WTC11 (cell line): ENCODE data around the gene SYNCRIP. TPM values are rescaled to one million over a fixed set of nuclear protein-coding genes. Genes with fewer than 3 reads are reported as not detected.

Experiments used
- ATAC-seq: fragments of 200-7000 bp; cut with Tn5 transposase; 2 replicates; pipeline ENCODE4 v1.10.0; 2021; ENCODE audit warnings: mild to moderate bottlenecking, moderate library complexity
- CTCF ChIA-PET: fragments of 300-600 bp; sonication (Branson Sonifier 250); formaldehyde crosslinking; loops from one replicate; lab custom pipeline; 2021; ENCODE audit warnings: antibody characterized with exemption; lab: Charles Lee
- POLR2A ChIA-PET: fragments of 350-600 bp; sonication (Branson Sonifier 250); formaldehyde crosslinking; loops from one replicate; lab custom pipeline; 2021; ENCODE audit warnings: antibody characterized with exemption; lab: Charles Lee
- DNase-seq: peaks from one replicate; pipeline ENCODE4 v3.0.0; 2021; ENCODE audit warnings: low spot score
- H3K27ac Mint-ChIP-seq: 2 replicates; pipeline ENCODE4 v1.8.0; 2021; ENCODE audit warnings: mixed read lengths
- H3K27me3 Mint-ChIP-seq: 2 replicates; pipeline ENCODE4 v1.8.0; 2021; ENCODE audit warnings: low read depth, mild to moderate bottlenecking, moderate library complexity, mixed read lengths
- H3K36me3 Mint-ChIP-seq: 2 replicates; pipeline ENCODE4 v1.8.0; 2021; ENCODE audit warnings: mixed read lengths
- H3K4me1 Mint-ChIP-seq: 2 replicates; pipeline ENCODE4 v1.8.0; 2022; ENCODE audit warnings: mixed read lengths
- H3K4me3 Mint-ChIP-seq: 2 replicates; pipeline ENCODE4 v1.8.0; 2021; ENCODE audit warnings: mild to moderate bottlenecking, moderate library complexity, mixed read lengths
- H3K9me3 Mint-ChIP-seq: 2 replicates; pipeline ENCODE4 v1.8.0; 2021; ENCODE audit warnings: mixed read lengths
- ELF4 ChIP-seq: sonication (generic); formaldehyde crosslinking; IDR thresholded peaks from 2 replicates; pipeline ENCODE4 v1.8.1; 2022; ENCODE audit warnings: low read depth, mild to moderate bottlenecking, moderate library complexity, missing genetic modification reagents
- EMX1 ChIP-seq: fragments of 250-450 bp; sonication (Bioruptor Pico); IDR thresholded peaks from 2 replicates; pipeline ENCODE4 v1.8.0; 2021; ENCODE audit warnings: mild to moderate bottlenecking
- ETV6 ChIP-seq: sonication (generic); formaldehyde crosslinking; IDR thresholded peaks from 2 replicates; pipeline ENCODE4 v1.8.1; 2022; ENCODE audit warnings: mild to moderate bottlenecking, missing genetic modification reagents
- IRF1 ChIP-seq: sonication (generic); formaldehyde crosslinking; IDR thresholded peaks from 2 replicates; pipeline ENCODE4 v1.8.0; 2023; ENCODE audit warnings: missing genetic modification reagents
- JUN ChIP-seq: sonication (generic); formaldehyde crosslinking; IDR thresholded peaks from 2 replicates; pipeline ENCODE4 v1.8.0; 2023; ENCODE audit warnings: mild to moderate bottlenecking, missing genetic modification reagents
- PREB ChIP-seq: sonication (generic); formaldehyde crosslinking; IDR thresholded peaks from 2 replicates; pipeline ENCODE4 v1.8.1; 2022; ENCODE audit warnings: mild to moderate bottlenecking, missing genetic modification reagents, moderate library complexity, borderline replicate concordance
- SMAD3 ChIP-seq: sonication (generic); formaldehyde crosslinking; IDR thresholded peaks from 2 replicates; pipeline ENCODE4 v1.8.0; 2022; ENCODE audit warnings: missing genetic modification reagents, mild to moderate bottlenecking, borderline replicate concordance
- TCF7 ChIP-seq: sonication (generic); formaldehyde crosslinking; IDR thresholded peaks from 2 replicates; pipeline ENCODE4 v1.8.0; 2022; ENCODE audit warnings: mild to moderate bottlenecking, low read depth, missing genetic modification reagents, moderate library complexity
- USF2 ChIP-seq: sonication (generic); formaldehyde crosslinking; IDR thresholded peaks from 2 replicates; pipeline ENCODE4 v1.8.1; 2023; ENCODE audit warnings: mild to moderate bottlenecking, missing genetic modification reagents, moderate library complexity
- ZBTB43 ChIP-seq: sonication (generic); formaldehyde crosslinking; IDR thresholded peaks from 2 replicates; pipeline ENCODE4 v1.8.1; 2023; ENCODE audit warnings: mild to moderate bottlenecking, missing genetic modification reagents
- ZNF263 ChIP-seq: sonication (generic); formaldehyde crosslinking; IDR thresholded peaks from 2 replicates; pipeline ENCODE4 v1.8.1; 2022; ENCODE audit warnings: low read depth, mild to moderate bottlenecking, moderate library complexity, missing genetic modification reagents
- ZNF317 ChIP-seq: sonication (generic); formaldehyde crosslinking; IDR thresholded peaks from 2 replicates; pipeline ENCODE4 v1.8.1; 2023; ENCODE audit warnings: low read depth, mild to moderate bottlenecking, moderate library complexity, missing genetic modification reagents, borderline replicate concordance
- ZNF416 ChIP-seq: fragments of 250-450 bp; sonication (Bioruptor Pico); IDR thresholded peaks from 2 replicates; pipeline ENCODE4 v1.9.0; 2021; ENCODE audit warnings: mild to moderate bottlenecking, inconsistent platforms
- ZNF423 ChIP-seq: fragments of 250-450 bp; sonication (Bioruptor Pico); IDR thresholded peaks from 2 replicates; pipeline ENCODE4 v2.1.2; 2022; ENCODE audit warnings: mild to moderate bottlenecking, moderate library complexity
- total RNA-seq: library from RNA; stranded (reverse); gene quantifications from 3 replicates; pipeline ENCODE4 v1.2.3, GENCODE V29; 2021
- TF ChIP-seq, protein P1 (sequence below): sonication (generic); formaldehyde crosslinking; IDR thresholded peaks from 2 replicates; pipeline ENCODE4 v1.8.0; 2022; ENCODE audit warnings: mild to moderate bottlenecking, missing genetic modification reagents
- TF ChIP-seq, protein P2 (sequence below): sonication (generic); formaldehyde crosslinking; IDR thresholded peaks from 2 replicates; pipeline ENCODE4 v1.8.0; 2022; ENCODE audit warnings: missing genetic modification reagents
- TF ChIP-seq, protein P3 (sequence below): fragments of 250-450 bp; sonication (Bioruptor Pico); IDR thresholded peaks from 2 replicates; pipeline ENCODE4 v1.9.0; 2021; ENCODE audit warnings: mild to moderate bottlenecking
- TF ChIP-seq, protein P4 (sequence below): fragments of 200-600 bp; IDR thresholded peaks from 2 replicates; pipeline ENCODE4 v1.8.0; 2022; ENCODE audit warnings: antibody characterized with exemption

SYNCRIP gene
- total RNA-seq, 1 experiment from 2014 or later, result 150 TPM

DNA sequence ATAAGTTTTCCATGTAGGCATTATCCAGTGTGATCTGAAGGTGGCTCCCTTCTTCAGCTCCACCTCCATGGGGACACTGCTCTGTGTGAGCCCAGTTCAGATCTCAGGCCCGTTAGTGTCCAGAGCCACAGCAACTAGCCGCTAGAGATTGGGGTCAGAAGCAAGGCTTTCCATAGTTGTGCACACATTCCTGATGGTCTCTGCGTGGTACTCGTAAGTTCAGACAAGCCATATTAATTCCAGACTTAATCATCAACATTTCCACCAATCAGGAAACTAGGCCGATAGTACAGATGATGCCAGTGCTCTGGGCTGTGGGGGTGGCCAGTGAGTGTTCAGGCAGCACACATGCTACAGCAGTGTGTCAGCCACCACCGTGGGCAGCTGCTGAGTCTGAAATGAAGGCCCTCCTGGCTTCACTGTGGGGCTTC lies 17.5 kb upstream of the SYNCRIP start (continued):
- TF ChIP-seq IRF1 (CRISPR knock-in tag), result no peak

DNA sequence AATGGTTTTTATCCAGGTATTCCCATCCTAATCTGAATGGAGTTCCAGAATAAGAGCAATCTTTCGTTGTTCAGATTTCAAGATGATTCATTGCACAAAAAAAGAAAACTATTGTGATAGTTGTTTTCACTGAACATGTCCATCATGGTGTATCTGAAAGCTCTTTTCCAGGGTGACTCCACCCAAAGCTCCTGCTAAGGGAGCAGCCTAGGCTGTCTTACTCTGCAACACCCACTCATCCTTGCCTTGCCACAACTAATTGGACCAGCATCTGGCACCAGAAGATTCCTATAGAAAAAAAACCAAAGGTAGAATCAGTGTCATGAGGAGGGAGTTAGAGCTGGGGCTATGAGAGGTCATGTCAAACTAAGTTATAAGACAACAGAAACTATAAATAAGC lies 7.9 kb upstream of the SYNCRIP start:
- ChIA-PET CTCF (no interaction called here), POLR2A (interaction anchor here (0.6 kb wide), 1 partner anchor 1609 kb away, joined by 3 read pairs; no protein-coding TSS in a partner anchor)

More for the DNA sequence above, 7.9 kb upstream of the SYNCRIP start:
- H3K36me3 Mint-ChIP-seq, result peaks cover 5% of the 10 kb centered on the region
- H3K27ac Mint-ChIP-seq, result no peak overlapping the region
- DNase-seq, result no peak
- H3K27me3 Mint-ChIP-seq, result no peaks in the 10 kb centered on the region
- peaks cover 14% of the 10 kb centered on the region for H3K9me3 Mint-ChIP-seq
- H3K4me1 Mint-ChIP-seq, result peaks cover 1% of the 10 kb centered on the region
- no peak for ATAC-seq
- no peak overlapping the region for H3K4me3 Mint-ChIP-seq
- TF ChIP-seq ZBTB43 (no peak), ELF4 (CRISPR knock-in tag) (no peak), EMX1 (no peak), TCF7 (CRISPR knock-in tag) (no peak), IRF1 (CRISPR knock-in tag) (no peak), USF2 (CRISPR knock-in tag) (no peak), ZNF263 (CRISPR knock-in tag) (no peak), SMAD3 (no peak), PREB (no peak), JUN (no peak), ZNF423 (CRISPR knock-in tag) (no peak), ZNF317 (CRISPR knock-in tag) (no peak), ETV6 (no peak), ZNF416 (CRISPR knock-in tag) (no peak)
- TF ChIP-seq, protein P1, sequence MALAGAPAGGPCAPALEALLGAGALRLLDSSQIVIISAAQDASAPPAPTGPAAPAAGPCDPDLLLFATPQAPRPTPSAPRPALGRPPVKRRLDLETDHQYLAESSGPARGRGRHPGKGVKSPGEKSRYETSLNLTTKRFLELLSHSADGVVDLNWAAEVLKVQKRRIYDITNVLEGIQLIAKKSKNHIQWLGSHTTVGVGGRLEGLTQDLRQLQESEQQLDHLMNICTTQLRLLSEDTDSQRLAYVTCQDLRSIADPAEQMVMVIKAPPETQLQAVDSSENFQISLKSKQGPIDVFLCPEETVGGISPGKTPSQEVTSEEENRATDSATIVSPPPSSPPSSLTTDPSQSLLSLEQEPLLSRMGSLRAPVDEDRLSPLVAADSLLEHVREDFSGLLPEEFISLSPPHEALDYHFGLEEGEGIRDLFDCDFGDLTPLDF (CRISPR knock-in tag), result no peak
- TF ChIP-seq, protein P2, sequence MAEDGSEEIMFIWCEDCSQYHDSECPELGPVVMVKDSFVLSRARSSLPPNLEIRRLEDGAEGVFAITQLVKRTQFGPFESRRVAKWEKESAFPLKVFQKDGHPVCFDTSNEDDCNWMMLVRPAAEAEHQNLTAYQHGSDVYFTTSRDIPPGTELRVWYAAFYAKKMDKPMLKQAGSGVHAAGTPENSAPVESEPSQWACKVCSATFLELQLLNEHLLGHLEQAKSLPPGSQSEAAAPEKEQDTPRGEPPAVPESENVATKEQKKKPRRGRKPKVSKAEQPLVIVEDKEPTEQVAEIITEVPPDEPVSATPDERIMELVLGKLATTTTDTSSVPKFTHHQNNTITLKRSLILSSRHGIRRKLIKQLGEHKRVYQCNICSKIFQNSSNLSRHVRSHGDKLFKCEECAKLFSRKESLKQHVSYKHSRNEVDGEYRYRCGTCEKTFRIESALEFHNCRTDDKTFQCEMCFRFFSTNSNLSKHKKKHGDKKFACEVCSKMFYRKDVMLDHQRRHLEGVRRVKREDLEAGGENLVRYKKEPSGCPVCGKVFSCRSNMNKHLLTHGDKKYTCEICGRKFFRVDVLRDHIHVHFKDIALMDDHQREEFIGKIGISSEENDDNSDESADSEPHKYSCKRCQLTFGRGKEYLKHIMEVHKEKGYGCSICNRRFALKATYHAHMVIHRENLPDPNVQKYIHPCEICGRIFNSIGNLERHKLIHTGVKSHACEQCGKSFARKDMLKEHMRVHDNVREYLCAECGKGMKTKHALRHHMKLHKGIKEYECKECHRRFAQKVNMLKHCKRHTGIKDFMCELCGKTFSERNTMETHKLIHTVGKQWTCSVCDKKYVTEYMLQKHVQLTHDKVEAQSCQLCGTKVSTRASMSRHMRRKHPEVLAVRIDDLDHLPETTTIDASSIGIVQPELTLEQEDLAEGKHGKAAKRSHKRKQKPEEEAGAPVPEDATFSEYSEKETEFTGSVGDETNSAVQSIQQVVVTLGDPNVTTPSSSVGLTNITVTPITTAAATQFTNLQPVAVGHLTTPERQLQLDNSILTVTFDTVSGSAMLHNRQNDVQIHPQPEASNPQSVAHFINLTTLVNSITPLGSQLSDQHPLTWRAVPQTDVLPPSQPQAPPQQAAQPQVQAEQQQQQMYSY (CRISPR knock-in tag), result no peak
- TF ChIP-seq, protein P3, sequence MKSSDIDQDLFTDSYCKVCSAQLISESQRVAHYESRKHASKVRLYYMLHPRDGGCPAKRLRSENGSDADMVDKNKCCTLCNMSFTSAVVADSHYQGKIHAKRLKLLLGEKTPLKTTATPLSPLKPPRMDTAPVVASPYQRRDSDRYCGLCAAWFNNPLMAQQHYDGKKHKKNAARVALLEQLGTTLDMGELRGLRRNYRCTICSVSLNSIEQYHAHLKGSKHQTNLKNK (CRISPR knock-in tag), result no peak
- TF ChIP-seq, protein P4, sequence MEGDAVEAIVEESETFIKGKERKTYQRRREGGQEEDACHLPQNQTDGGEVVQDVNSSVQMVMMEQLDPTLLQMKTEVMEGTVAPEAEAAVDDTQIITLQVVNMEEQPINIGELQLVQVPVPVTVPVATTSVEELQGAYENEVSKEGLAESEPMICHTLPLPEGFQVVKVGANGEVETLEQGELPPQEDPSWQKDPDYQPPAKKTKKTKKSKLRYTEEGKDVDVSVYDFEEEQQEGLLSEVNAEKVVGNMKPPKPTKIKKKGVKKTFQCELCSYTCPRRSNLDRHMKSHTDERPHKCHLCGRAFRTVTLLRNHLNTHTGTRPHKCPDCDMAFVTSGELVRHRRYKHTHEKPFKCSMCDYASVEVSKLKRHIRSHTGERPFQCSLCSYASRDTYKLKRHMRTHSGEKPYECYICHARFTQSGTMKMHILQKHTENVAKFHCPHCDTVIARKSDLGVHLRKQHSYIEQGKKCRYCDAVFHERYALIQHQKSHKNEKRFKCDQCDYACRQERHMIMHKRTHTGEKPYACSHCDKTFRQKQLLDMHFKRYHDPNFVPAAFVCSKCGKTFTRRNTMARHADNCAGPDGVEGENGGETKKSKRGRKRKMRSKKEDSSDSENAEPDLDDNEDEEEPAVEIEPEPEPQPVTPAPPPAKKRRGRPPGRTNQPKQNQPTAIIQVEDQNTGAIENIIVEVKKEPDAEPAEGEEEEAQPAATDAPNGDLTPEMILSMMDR, result no peak
